Panc1 (cell line): ENCODE results near the gene CACNB1.

Experiments used
- CTCF ChIP-seq: fragments of 450-650 bp; IDR thresholded peaks from 2 replicates; pipeline ENCODE4 v1.5.1; 2017; ENCODE audit warnings: mild to moderate bottlenecking
- POLR2AphosphoS5 ChIP-seq: IDR thresholded peaks from 2 replicates; pipeline ENCODE4 v1.6.1; 2012; ENCODE audit warnings: mild to moderate bottlenecking, low read depth, low read length, moderate library complexity
- SIN3A ChIP-seq: IDR thresholded peaks from 2 replicates; pipeline ENCODE4 v1.6.1; 2012; ENCODE audit warnings: low read depth, mild to moderate bottlenecking, low read length, moderate library complexity, borderline replicate concordance; ENCODE audit not compliant: insufficient read depth

GRCh38 chr17:39222151-39222550, 24.7 kb upstream of the CACNB1 start:
- no peak for TF ChIP-seq POLR2AphosphoS5
- TF ChIP-seq CTCF = no peak
- no peak for TF ChIP-seq SIN3A
